PC-9 (cell line): ENCODE data around the gene SORCS2. TPM values are rescaled to one million over a fixed set of nuclear protein-coding genes. Genes with fewer than 3 reads are reported as not detected.

Experiments
- BruUV-seq: library from RNA; stranded (reverse); fragments of 400-500 nt; replicated peaks from 2 replicates; lab custom pipeline; 2021; lab: Mats Ljungman, UMichigan
- CTCF ChIA-PET: fragments of 300-600 bp; sonication (Branson Sonifier 250); formaldehyde crosslinking; loops from one replicate; lab custom pipeline; 2022; ENCODE audit warnings: antibody characterized with exemption; lab: Charles Lee
- POLR2A ChIA-PET: fragments of 300-600 bp; sonication (Branson Sonifier 250); formaldehyde crosslinking; loops from one replicate; lab custom pipeline; 2022; ENCODE audit warnings: antibody characterized with exemption; ENCODE audit not compliant: unreplicated experiment; lab: Charles Lee
- DNase-seq, 2 experiments: peaks; one replicate each; pipeline versions ENCODE4 v3.0.0 to v3.0.0-alpha.2; 2015 to 2022; ENCODE audit warnings: mixed read lengths in 1 of 2
- H2AFZ ChIP-seq: fragments of 200-600 bp; sonication (generic); 2 replicates; pipeline ENCODE4 v1.8.1; 2017; ENCODE audit warnings: antibody characterized with exemption
- H3F3A ChIP-seq: fragments of 200-600 bp; sonication (generic); 2 replicates; pipeline ENCODE4 v1.8.1; 2017; ENCODE audit warnings: antibody characterized with exemption, mild to moderate bottlenecking, low read depth; ENCODE audit not compliant: insufficient read depth
- H3K27ac ChIP-seq: fragments of 200-600 bp; sonication (generic); 2 replicates; pipeline ENCODE4 v1.6.1; 2016; ENCODE audit warnings: mixed run types
- H3K27me3 ChIP-seq: fragments of 200-600 bp; sonication (generic); 2 replicates; pipeline ENCODE4 v1.6.1; 2016; ENCODE audit warnings: low read depth, mixed run types; ENCODE audit not compliant: insufficient read depth
- H3K36me3 ChIP-seq: fragments of 200-600 bp; sonication (generic); 2 replicates; pipeline ENCODE4 v1.6.1; 2016; ENCODE audit warnings: low read depth, mixed run types
- H3K4me1 ChIP-seq: fragments of 200-600 bp; sonication (generic); replicated peaks from 2 replicates; pipeline ENCODE4 v1.6.1; 2016; ENCODE audit warnings: mixed run types; ENCODE audit not compliant: insufficient read depth
- H3K4me2 ChIP-seq: fragments of 200-600 bp; sonication (generic); 2 replicates; pipeline ENCODE4 v1.6.1; 2017; ENCODE audit warnings: mixed run types
- H3K4me3 ChIP-seq: fragments of 200-600 bp; sonication (generic); 2 replicates; pipeline ENCODE4 v1.6.1; 2016; ENCODE audit warnings: mixed run types
- H3K79me2 ChIP-seq: fragments of 200-600 bp; sonication (generic); 2 replicates; pipeline ENCODE4 v1.6.1; 2017; ENCODE audit warnings: low read depth, mixed run types
- H3K9me2 ChIP-seq: fragments of 200-600 bp; sonication (generic); 2 replicates; pipeline ENCODE4 v1.8.1; 2017; ENCODE audit warnings: mild to moderate bottlenecking; ENCODE audit not compliant: insufficient read depth
- H3K9me3 ChIP-seq: fragments of 200-600 bp; sonication (generic); 2 replicates; pipeline ENCODE4 v1.8.1; 2016; ENCODE audit warnings: low read depth; ENCODE audit not compliant: insufficient read depth
- H4K20me1 ChIP-seq: fragments of 200-600 bp; sonication (generic); 2 replicates; pipeline ENCODE4 v1.8.1; 2017; ENCODE audit not compliant: insufficient read depth
- EZH2 ChIP-seq: fragments of 200-600 bp; sonication (generic); IDR thresholded peaks from 2 replicates; pipeline ENCODE4 v1.8.0; 2017; ENCODE audit warnings: antibody characterized with exemption, low read depth
- intact Hi-C: fragments of 100-400 bp; cut with micrococcal nuclease; formaldehyde crosslinking; loops from one replicate; pipeline ENCODE4 v1.10.0; 2022; ENCODE audit not compliant: unreplicated experiment
- total RNA-seq: library from RNA; stranded (reverse); gene quantifications from 2 replicates; pipeline ENCODE4 v1.2.3, GENCODE V29; 2021
- TF ChIP-seq, protein P1 (sequence below): fragments of 200-600 bp; sonication (generic); conservative IDR thresholded peaks from 2 replicates; pipeline ENCODE4 v1.6.1; 2017; ENCODE audit warnings: mixed run types, antibody characterized with exemption, mild to moderate bottlenecking, moderate library complexity

Gene SORCS2
- total RNA-seq, 1 experiment from 2014 or later: 25.8 TPM

DNA sequence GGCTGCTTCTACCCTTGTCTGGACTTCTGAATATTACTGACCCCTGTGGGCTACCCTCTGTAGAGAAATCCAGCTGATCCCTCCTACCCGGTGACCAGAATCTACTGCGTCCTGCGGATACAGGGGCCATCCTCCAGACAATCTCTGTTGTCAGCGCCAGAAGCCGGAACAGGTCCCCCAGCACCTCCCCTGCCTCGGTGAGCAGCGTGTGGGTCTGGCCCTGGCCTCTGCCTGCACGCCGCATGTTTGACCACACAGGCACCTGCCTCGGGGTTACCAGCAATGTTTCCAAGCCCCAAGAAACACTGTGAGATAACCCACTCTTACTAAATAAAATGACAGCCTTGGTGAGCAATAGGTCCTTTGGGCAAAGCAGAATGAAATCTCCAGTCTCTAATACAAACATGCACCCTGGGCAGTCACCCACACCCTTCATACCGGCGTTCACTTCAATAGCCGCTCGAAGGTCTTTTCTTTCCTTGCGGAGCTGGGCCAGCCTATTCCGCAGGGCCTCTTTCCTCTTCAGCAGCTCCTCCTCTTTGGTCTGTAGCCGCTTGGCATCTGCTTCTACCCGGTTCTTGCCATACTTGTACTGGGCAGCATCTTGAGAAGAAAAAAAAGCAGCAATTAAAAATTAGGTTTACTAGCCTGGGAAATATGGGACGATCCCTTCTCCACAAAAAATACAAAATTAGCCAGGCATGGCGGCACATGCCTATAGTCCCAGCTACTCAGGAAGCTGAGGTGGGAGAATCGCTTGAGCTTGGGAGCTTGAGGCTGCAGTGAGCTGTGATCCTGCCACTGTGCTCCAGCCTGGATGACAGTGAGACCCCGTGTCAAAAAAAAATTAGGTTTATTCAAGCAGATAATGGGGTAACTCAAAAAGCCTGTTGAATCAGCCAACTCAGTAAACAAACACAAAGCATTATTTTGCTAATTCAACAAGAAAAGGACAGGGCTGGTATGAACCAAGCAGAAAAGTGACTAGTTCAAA is 582.3 kb downstream of the SORCS2 start:
- no peaks in the 10 kb centered on the region for H3K4me1 ChIP-seq
- DNase-seq: no peak
- peaks cover 39% of the 10 kb centered on the region for H3K36me3 ChIP-seq
- TF ChIP-seq EZH2: no peak
- TF ChIP-seq, protein P1, sequence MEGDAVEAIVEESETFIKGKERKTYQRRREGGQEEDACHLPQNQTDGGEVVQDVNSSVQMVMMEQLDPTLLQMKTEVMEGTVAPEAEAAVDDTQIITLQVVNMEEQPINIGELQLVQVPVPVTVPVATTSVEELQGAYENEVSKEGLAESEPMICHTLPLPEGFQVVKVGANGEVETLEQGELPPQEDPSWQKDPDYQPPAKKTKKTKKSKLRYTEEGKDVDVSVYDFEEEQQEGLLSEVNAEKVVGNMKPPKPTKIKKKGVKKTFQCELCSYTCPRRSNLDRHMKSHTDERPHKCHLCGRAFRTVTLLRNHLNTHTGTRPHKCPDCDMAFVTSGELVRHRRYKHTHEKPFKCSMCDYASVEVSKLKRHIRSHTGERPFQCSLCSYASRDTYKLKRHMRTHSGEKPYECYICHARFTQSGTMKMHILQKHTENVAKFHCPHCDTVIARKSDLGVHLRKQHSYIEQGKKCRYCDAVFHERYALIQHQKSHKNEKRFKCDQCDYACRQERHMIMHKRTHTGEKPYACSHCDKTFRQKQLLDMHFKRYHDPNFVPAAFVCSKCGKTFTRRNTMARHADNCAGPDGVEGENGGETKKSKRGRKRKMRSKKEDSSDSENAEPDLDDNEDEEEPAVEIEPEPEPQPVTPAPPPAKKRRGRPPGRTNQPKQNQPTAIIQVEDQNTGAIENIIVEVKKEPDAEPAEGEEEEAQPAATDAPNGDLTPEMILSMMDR: no peak
- H3K4me3 ChIP-seq: no peak overlapping the region
- H3K79me2 ChIP-seq: peaks cover 5% of the 10 kb centered on the region; the same call in 1 of the 2 replicates
- intact Hi-C loops: no loop called here
- peaks cover 68% of the 10 kb centered on the region for H4K20me1 ChIP-seq
- ChIA-PET CTCF (no interaction called here), POLR2A (no interaction called here)
- H2AFZ ChIP-seq: no peak overlapping the region
- H3F3A ChIP-seq: peaks cover 79% of the 10 kb centered on the region
- BruUV-seq: TSS peak; percentile 8
- H3K27me3 ChIP-seq: no peaks in the 10 kb centered on the region
- H3K27ac ChIP-seq: no peak overlapping the region
- no peaks in the 10 kb centered on the region for H3K9me3 ChIP-seq
- H3K4me2 ChIP-seq: no peak overlapping the region
- no peaks in the 10 kb centered on the region for H3K9me2 ChIP-seq

DNA sequence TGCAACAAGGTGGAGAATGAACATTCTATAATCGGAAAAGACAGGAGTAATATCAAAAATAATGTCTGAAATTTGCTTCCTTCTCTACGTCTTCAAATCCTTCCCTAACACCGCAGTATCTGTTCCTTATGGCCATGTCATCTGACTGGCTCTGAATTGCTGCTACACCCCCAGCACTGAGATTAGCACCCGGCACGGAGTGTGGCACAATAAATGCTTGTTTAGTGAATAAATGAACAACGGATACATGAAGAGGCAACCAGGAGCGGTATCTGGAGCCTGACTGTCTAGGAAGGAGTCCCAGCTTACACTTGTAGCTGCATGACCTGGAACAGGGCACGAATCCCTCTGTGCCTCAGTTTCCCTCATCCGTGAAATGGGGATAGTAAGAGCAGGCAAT is 583.1 kb downstream of the SORCS2 start:
- Histone ChIP-seq H3K4me3 (no peak overlapping the region), H3K79me2 (peaks cover 5% of the 10 kb centered on the region; the same call in 1 of the 2 replicates), H3K4me1 (no peaks in the 10 kb centered on the region), H4K20me1 (peaks cover 61% of the 10 kb centered on the region), H3F3A (peaks cover 81% of the 10 kb centered on the region), H3K27ac (no peak overlapping the region), H3K9me2 (no peaks in the 10 kb centered on the region), H3K36me3 (peaks cover 45% of the 10 kb centered on the region), H3K9me3 (no peaks in the 10 kb centered on the region), H3K4me2 (no peak overlapping the region), H3K27me3 (no peaks in the 10 kb centered on the region), H2AFZ (no peak overlapping the region)
- no TSS peak for BruUV-seq
- POLR2A ChIA-PET: no interaction called here
- DNase-seq: no peak
- intact Hi-C loops: no loop called here
- TF ChIP-seq, protein P1: no peak
- no peak for TF ChIP-seq EZH2
- CTCF ChIA-PET: no interaction called here

DNA sequence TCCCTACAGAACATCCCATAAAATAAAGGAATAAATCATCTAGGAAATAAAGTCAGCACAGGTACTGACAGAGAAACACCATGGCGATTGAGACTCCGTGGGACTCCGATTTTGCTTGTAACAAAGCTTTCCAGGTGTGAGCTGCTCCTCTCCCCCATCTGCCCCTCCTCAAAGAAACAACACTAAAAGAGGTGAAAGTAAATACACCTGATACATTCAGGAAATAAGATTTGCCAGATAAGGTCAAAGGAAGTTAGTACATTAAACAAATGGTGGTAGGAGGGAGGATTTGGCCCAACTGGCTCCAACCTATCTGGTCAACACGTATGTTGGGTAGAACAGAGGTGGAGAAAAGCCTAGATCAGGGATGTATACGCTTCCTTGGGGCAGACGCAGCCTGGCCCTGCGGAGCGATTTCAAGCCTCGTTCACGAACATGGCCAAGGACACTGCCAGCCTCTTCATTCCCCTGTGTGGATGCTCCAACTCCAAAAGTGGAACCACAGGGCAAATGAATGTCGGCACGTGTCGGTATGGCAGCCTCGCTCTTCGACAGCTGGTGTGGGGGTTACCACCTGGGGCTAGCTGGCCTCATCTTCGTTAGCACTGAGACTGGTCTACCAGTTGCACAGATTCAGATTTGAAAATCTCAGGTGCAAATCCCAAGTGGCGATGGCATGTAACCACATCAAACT is 584.8 kb downstream of the SORCS2 start:
- Histone ChIP-seq H3K36me3 (peaks cover 53% of the 10 kb centered on the region), H2AFZ (no peak overlapping the region), H3K27me3 (no peaks in the 10 kb centered on the region), H3K4me1 (no peaks in the 10 kb centered on the region), H3K4me3 (no peak overlapping the region), H3F3A (peaks cover 81% of the 10 kb centered on the region), H3K9me3 (no peaks in the 10 kb centered on the region), H3K27ac (no peak overlapping the region), H3K4me2 (no peak overlapping the region), H3K9me2 (no peaks in the 10 kb centered on the region), H3K79me2 (peaks cover 5% of the 10 kb centered on the region; the same call in 1 of the 2 replicates), H4K20me1 (peaks cover 53% of the 10 kb centered on the region)
- intact Hi-C loops: no loop called here
- ChIA-PET CTCF (no interaction called here), POLR2A (interaction anchor here (0.6 kb wide), 1 partner anchor 56 kb away, joined by 5 read pairs; no protein-coding TSS in a partner anchor)
- BruUV-seq: no TSS peak
- peak in 1 of 2 experiments; percentile 25 for DNase-seq
- no peak for TF ChIP-seq EZH2
- TF ChIP-seq, protein P1: no peak
